Endothelial cell of umbilical vein (primary cell): Measurements from ENCODE around the gene CPNE2. TPM values are rescaled to one million over a fixed set of nuclear protein-coding genes. Genes with fewer than 3 reads are reported as not detected.

Experiments used
- BruUV-seq: library from RNA; stranded (reverse); fragments of 400-500 nt; replicated peaks from 2 replicates; lab custom pipeline; 2021; lab: Mats Ljungman, UMichigan
- CTCF ChIA-PET: fragments of 300-600, 350-600 bp; sonication (Branson Sonifier 250); formaldehyde crosslinking; loops from one replicate; lab custom pipeline; 2021; ENCODE audit warnings: antibody characterized with exemption, inconsistent platforms; lab: Charles Lee
- POLR2A ChIA-PET: fragments of 300-600, 350-600 bp; sonication (Branson Sonifier 250); formaldehyde crosslinking; loops from one replicate; lab custom pipeline; 2021; ENCODE audit warnings: antibody characterized with exemption, inconsistent platforms; lab: Charles Lee
- DNase-seq: peaks from one replicate; pipeline ENCODE4 v3.0.0-alpha.2; 2011; ENCODE audit warnings: low read depth, low spot score
- FAIRE-seq: peaks from 2 replicates; lab custom pipeline; 2011; peaks lifted over from hg19 to GRCh38; lab: Jason Lieb, UNC
- H2AFZ ChIP-seq: 2 replicates; pipeline ENCODE4 v1.6.0; 2012; ENCODE audit warnings: low read depth, low read length, control low read depth, inconsistent platforms
- H3K27ac ChIP-seq: 2 replicates; pipeline ENCODE4 v1.5.1; 2011; ENCODE audit warnings: low read depth, mild to moderate bottlenecking, control low read depth, low read length, moderate library complexity; ENCODE audit not compliant: insufficient read depth
- H3K27me3 ChIP-seq, 2 experiments: 2 replicates each; pipeline versions ENCODE4 v1.6.0 to v1.6.1; 2011; ENCODE audit warnings: low read length in 2 of 2, mixed read lengths in 1 of 2; ENCODE audit not compliant: control insufficient read depth in 2 of 2, insufficient read depth in 2 of 2
- H3K36me3 ChIP-seq, 2 experiments: 2 replicates in 1 of 2; 3 replicates in 1 of 2; pipeline ENCODE4 v1.5.1; 2011; ENCODE audit warnings: low read length in 2 of 2, mild to moderate bottlenecking in 1 of 2, moderate library complexity in 1 of 2; ENCODE audit not compliant: control insufficient read depth in 2 of 2, insufficient read depth in 2 of 2; ENCODE audit errors: extremely low read depth in 1 of 2
- H3K4me1 ChIP-seq: 3 replicates; pipeline ENCODE4 v1.5.1; 2011; ENCODE audit warnings: mild to moderate bottlenecking, low read length; ENCODE audit not compliant: control insufficient read depth, insufficient read depth; ENCODE audit errors: extremely low read depth
- H3K4me2 ChIP-seq: 2 replicates; pipeline ENCODE4 v1.6.1; 2011; ENCODE audit warnings: low read length, control low read depth, mixed read lengths; ENCODE audit not compliant: insufficient read depth
- H3K4me3 ChIP-seq, 3 experiments: fragments of 200-600 bp in 1 of 3; sonication (generic), shearing (Covaris generic) in 1 of 3; replicated peaks in 1 of 3; 2 replicates each; pipeline ENCODE4 v1.5.1; 2011 to 2016; ENCODE audit warnings: control low read depth in 3 of 3, low read length in 3 of 3, mild to moderate bottlenecking in 2 of 3, inconsistent platforms in 1 of 3, low read depth in 1 of 3, moderate library complexity in 1 of 3; ENCODE audit not compliant: insufficient read depth in 1 of 3
- H3K79me2 ChIP-seq: 2 replicates; pipeline ENCODE4 v1.6.0; 2012; ENCODE audit warnings: low read length, inconsistent platforms; ENCODE audit not compliant: control insufficient read depth, insufficient read depth
- H3K9ac ChIP-seq: replicated peaks from 2 replicates; pipeline ENCODE3; 2011; ENCODE audit warnings: low read length, control low read depth; ENCODE audit not compliant: insufficient read depth; ENCODE audit errors: extremely low read depth
- H3K9me1 ChIP-seq: replicated peaks from 3 replicates; pipeline ENCODE4 v1.6.0; 2011; ENCODE audit warnings: mild to moderate bottlenecking, low read length; ENCODE audit not compliant: control insufficient read depth, insufficient read depth; ENCODE audit errors: extremely low read depth
- H3K9me3 ChIP-seq: replicated peaks from 2 replicates; pipeline ENCODE4 v1.5.1; 2012; ENCODE audit warnings: low read length, inconsistent platforms; ENCODE audit not compliant: control insufficient read depth, insufficient read depth
- H4K20me1 ChIP-seq: replicated peaks from 2 replicates; pipeline ENCODE3; 2011; ENCODE audit warnings: mild to moderate bottlenecking, low read length; ENCODE audit not compliant: control insufficient read depth, insufficient read depth; ENCODE audit errors: extremely low read depth
- CTCF ChIP-seq, 2 donors: IDR thresholded peaks; 1 replicate in 1 of 2; 2 replicates in 1 of 2; pipeline ENCODE4 v1.5.1; 2011; ENCODE audit warnings: low read length in 2 of 2, mild to moderate bottlenecking in 2 of 2, moderate library complexity in 2 of 2, control low read depth in 1 of 2, inconsistent platforms in 1 of 2, low read depth in 1 of 2; ENCODE audit not compliant: insufficient read depth in 1 of 2; ENCODE audit errors: extremely low read depth in 1 of 2
- EZH2 ChIP-seq: IDR thresholded peaks from 2 replicates; pipeline ENCODE4 v1.6.1; 2012; ENCODE audit warnings: borderline replicate concordance, low read depth, mild to moderate bottlenecking, moderate library complexity, low read length, inconsistent platforms; ENCODE audit not compliant: severe bottlenecking
- JUN ChIP-seq: IDR thresholded peaks from 2 replicates; pipeline ENCODE4 v1.6.1; 2011; ENCODE audit warnings: borderline replicate concordance, low read depth; ENCODE audit not compliant: insufficient read length, insufficient read depth
- MYC ChIP-seq: IDR thresholded peaks from one replicate; pipeline ENCODE4 v1.6.1; 2011; ENCODE audit warnings: mild to moderate bottlenecking, low read depth, low read length
- POLR2A ChIP-seq: IDR thresholded peaks from 2 replicates; pipeline ENCODE4 v1.6.1; 2012; ENCODE audit warnings: low read depth, mild to moderate bottlenecking, control low read depth, low read length
- POLR2AphosphoS5 ChIP-seq: IDR thresholded peaks from 2 replicates; pipeline ENCODE4 v1.6.1; 2012; ENCODE audit warnings: low read depth, mild to moderate bottlenecking, control low read depth, low read length, moderate library complexity; ENCODE audit not compliant: insufficient read depth
- dilution Hi-C: fragments of 300-500 bp; cut with MboI; formaldehyde crosslinking; loops from one replicate; pipeline ENCODE4 v1.15.0; 2019; ENCODE audit warnings: low sequenced_read_pairs; ENCODE audit not compliant: extremely low pct_ligation_motif_present
- intact Hi-C: fragments of 100-400 bp; cut with micrococcal nuclease; formaldehyde crosslinking; loops from one replicate; pipeline ENCODE4 v1.10.0; 2022
- polyA plus RNA-seq, 4 experiments: library from polyadenylated mRNA; depleted of rRNA in 3 of 4; stranded (reverse) in 3 of 4; unstranded in 1 of 4; fragments of >200 nt; gene quantifications; 2 replicates each; pipeline versions ENCODE4 v1.2.1 to v1.2.3, GENCODE V29; 2011 to 2012; ENCODE audit warnings: missing spikeins in 1 of 4
- total RNA-seq: library from RNA; stranded (reverse); gene quantifications from 2 replicates; pipeline ENCODE4 v1.2.3, GENCODE V29; 2021

CPNE2 gene
- total and polyA plus RNA-seq, 2 donors (not counting 3 experiments of a cell fraction or from before 2014, with no cell fraction given) = 91.9 to 187 TPM

- Histone ChIP-seq H4K20me1 (no peaks in the 10 kb centered on the region), H3K9ac (no peak overlapping the region), H3K27ac (no peak overlapping the region), H3K4me1 (peaks cover 43% of the 10 kb centered on the region), H3K79me2 (peaks cover 58% of the 10 kb centered on the region), H3K4me3 (no peak overlapping the region), H3K36me3 (no peaks in the 10 kb centered on the region), H3K9me1 (no peaks in the 10 kb centered on the region), H3K9me3 (no peaks in the 10 kb centered on the region), H3K27me3 (no peaks in the 10 kb centered on the region), H3K4me2 (no peak overlapping the region), H2AFZ (no peak overlapping the region)
- ChIA-PET POLR2A (no interaction called here), CTCF (interaction anchor here (0.9 kb wide), 1 partner anchor 221 kb away, joined by 3 read pairs; no protein-coding TSS in a partner anchor)
- dilution Hi-C loops (no loop called here), intact Hi-C loops (no loop called here)
- DNase-seq = no peak
- FAIRE-seq = no peak
- TF ChIP-seq JUN (no peak), POLR2AphosphoS5 (no peak), CTCF (IDR thresholded peaks at IDR 0.05; ENCODE audit: extremely low read depth in 1 of 2, insufficient read depth in 1 of 2, low read depth in 1 of 2, low read length in 2 of 2) (no peak), MYC (no peak), POLR2A (no peak), EZH2 (no peak)
- no TSS peak for BruUV-seq
These were observed 104.4 kb downstream of the CPNE2 start for GRCh38 chr16:57196753-57197152.

Other genes starting within 250 kb of the CPNE2 start
- not detected in 2 replicates for gene SLC12A3, start 227.4 kb upstream of the CPNE2 start, total RNA-seq
- gene SLC12A3, start 227.4 kb upstream of the CPNE2 start, polyA plus RNA-seq = not detected in 2 replicates
- 101 and 109 TPM in 2 replicates for gene HERPUD1, start 160.4 kb upstream of the CPNE2 start, total RNA-seq
- gene HERPUD1, start 160.4 kb upstream of the CPNE2 start, polyA plus RNA-seq = 105 and 107 TPM in 2 replicates
- 2.8 and 3.3 TPM in 2 replicates for gene CETP, start 130.6 kb upstream of the CPNE2 start, total RNA-seq
- gene CETP, start 130.6 kb upstream of the CPNE2 start, polyA plus RNA-seq = 1.9 and 2.2 TPM in 2 replicates
- gene NLRC5, start 103.0 kb upstream of the CPNE2 start, total RNA-seq = 20.1 and 26.3 TPM in 2 replicates
- gene NLRC5, start 103.0 kb upstream of the CPNE2 start, polyA plus RNA-seq = 7.4 and 8.0 TPM in 2 replicates
- 91.8 and 98.2 TPM in 2 replicates for gene PSME3IP1, start 93.5 kb downstream of the CPNE2 start, total RNA-seq
- 82.6 and 86.2 TPM in 2 replicates for gene PSME3IP1, start 93.5 kb downstream of the CPNE2 start, polyA plus RNA-seq
- gene RSPRY1, start 93.7 kb downstream of the CPNE2 start, total RNA-seq = 55.1 and 55.8 TPM in 2 replicates
- gene RSPRY1, start 93.7 kb downstream of the CPNE2 start, polyA plus RNA-seq = 23.6 and 28.5 TPM in 2 replicates
- 76.7 and 80.4 TPM in 2 replicates for gene ARL2BP, start 152.7 kb downstream of the CPNE2 start, total RNA-seq
- gene ARL2BP, start 152.7 kb downstream of the CPNE2 start, polyA plus RNA-seq = 103 and 111 TPM in 2 replicates
- gene PLLP, start 192.1 kb downstream of the CPNE2 start, total RNA-seq = 3.1 and 4.4 TPM in 2 replicates
- 14.4 and 19.3 TPM in 2 replicates for gene PLLP, start 192.1 kb downstream of the CPNE2 start, polyA plus RNA-seq